ENCODE measurements around the gene PDE1A. TPM values are rescaled to one million over a fixed set of nuclear protein-coding genes. Genes with fewer than 3 reads are reported as not detected.

Gene PDE1A
- total and polyA plus RNA-seq, 10 of the 15 experiments (the other 5 are each of a cell fraction or from before 2014, with no cell fraction given): 1.1 TPM; not detected in 9

- Histone ChIP-seq H3K9me3 (replicated peaks; ENCODE audit: control insufficient read depth, insufficient read depth, low read length) (no peaks in the 10 kb centered on the region), H3K4me1 (ENCODE audit: control insufficient read depth, insufficient read depth, low read length) (no peaks in the 10 kb centered on the region), H3K9ac (ENCODE audit: control insufficient read depth, insufficient read depth, low read length) (no peak overlapping the region), H3K27ac (ENCODE audit: control insufficient read depth, insufficient read depth) (no peak overlapping the region), H3K4me2 (ENCODE audit: control insufficient read depth, insufficient read depth) (no peak overlapping the region), H3K36me3 (ENCODE audit: control insufficient read depth in 2 of 2, insufficient read depth in 2 of 2, low read length in 1 of 2) (no peaks in the 10 kb centered on the region), H3K27me3 (replicated peaks in 1 of 2; ENCODE audit: control insufficient read depth in 2 of 2, insufficient read depth in 2 of 2, low read length in 1 of 2) (no peaks in the 10 kb centered on the region), H3K4me3 (no peak overlapping the region), H2AFZ (ENCODE audit: control insufficient read depth, low read depth, low read length) (no peak overlapping the region), H4K20me1 (ENCODE audit: control insufficient read depth, insufficient read depth) (no peaks in the 10 kb centered on the region), H3K79me2 (ENCODE audit: control insufficient read depth, insufficient read depth, low read length) (no peaks in the 10 kb centered on the region)
- in situ Hi-C loops (cut with MboI): no loop called here
- ChIA-PET CTCF (no interaction called here), RAD21 (ENCODE audit: unreplicated experiment) (no interaction called here), POLR2A (no interaction called here), SMC1A (ENCODE audit: uncharacterized antibody, unreplicated experiment) (interaction anchor here (0.6 to 1.3 kb wide), 3 partner anchors 12 to 178 kb away, joined by 3 read pairs; no protein-coding TSS in a partner anchor)
- DNase-seq (ENCODE audit: low read depth, low spot score): no peak
- intact Hi-C loops (cut with micrococcal nuclease; ENCODE audit: unreplicated experiment): no loop called here
- ATAC-seq: no peak
- BruUV-seq (replicated peaks): no TSS peak
- no peak for FAIRE-seq
- TF ChIP-seq ZNF274 (IDR thresholded peaks at IDR 0.05; ENCODE audit: insufficient read depth, insufficient read length) (no peak), ZNF592 (IDR thresholded peaks at IDR 0.05) (no peak), CREB1 (IDR thresholded peaks at IDR 0.05; ENCODE audit: low read depth) (no peak), CHD4 (IDR thresholded peaks at IDR 0.05) (no peak)
- WGBS (ENCODE audit: insufficient coverage, insufficient replicate concordance, low lambda C conversion rate, missing lambda C conversion rate): 6% methylated on average over 3 of the region's 3 CpGs
Measured at GRCh38 chr2:182358601-182359000, 68.2 kb downstream of the PDE1A start.

GRCh38 chr2:182355815-182356214 lies 71.0 kb downstream of the PDE1A start:
- no peak overlapping the region for H3K4me2 ChIP-seq (ENCODE audit: control insufficient read depth, insufficient read depth)
- no peak for ATAC-seq
- in situ Hi-C loops (cut with MboI) (no loop called here), intact Hi-C loops (cut with micrococcal nuclease; ENCODE audit: unreplicated experiment) (no loop called here)
- ChIA-PET RAD21 (ENCODE audit: unreplicated experiment) (no interaction called here), CTCF (no interaction called here), POLR2A (no interaction called here), SMC1A (ENCODE audit: uncharacterized antibody, unreplicated experiment) (no interaction called here)
- no peak overlapping the region for H3K27ac ChIP-seq (ENCODE audit: control insufficient read depth, insufficient read depth)
- no peak for DNase-seq (ENCODE audit: low read depth, low spot score)
- H3K79me2 ChIP-seq (ENCODE audit: control insufficient read depth, insufficient read depth, low read length): no peaks in the 10 kb centered on the region
- no peak overlapping the region for H3K9ac ChIP-seq (ENCODE audit: control insufficient read depth, insufficient read depth, low read length)
- WGBS (ENCODE audit: insufficient coverage, insufficient replicate concordance, low lambda C conversion rate, missing lambda C conversion rate): 0% methylated on average over 1 of the region's 1 CpG
- no peak overlapping the region for H2AFZ ChIP-seq (ENCODE audit: control insufficient read depth, low read depth, low read length)
- H4K20me1 ChIP-seq (ENCODE audit: control insufficient read depth, insufficient read depth): no peaks in the 10 kb centered on the region
- FAIRE-seq: no peak
- BruUV-seq (replicated peaks): no TSS peak
- H3K4me3 ChIP-seq: no peak overlapping the region
- H3K9me3 ChIP-seq (replicated peaks; ENCODE audit: control insufficient read depth, insufficient read depth, low read length): no peaks in the 10 kb centered on the region
- H3K4me1 ChIP-seq (ENCODE audit: control insufficient read depth, insufficient read depth, low read length): no peaks in the 10 kb centered on the region
- no peaks in the 10 kb centered on the region; a peak in 1 of 4 replicates for H3K27me3 ChIP-seq (replicated peaks in 1 of 2; ENCODE audit: control insufficient read depth in 2 of 2, insufficient read depth in 2 of 2, low read length in 1 of 2)
- H3K36me3 ChIP-seq (ENCODE audit: control insufficient read depth in 2 of 2, insufficient read depth in 2 of 2, low read length in 1 of 2): no peaks in the 10 kb centered on the region
- TF ChIP-seq BCLAF1 (IDR thresholded peaks at IDR 0.05) (no peak), E2F8 (IDR thresholded peaks at IDR 0.05; ENCODE audit: low read depth, partially characterized antibody) (no peak), SMAD1 (IDR thresholded peaks at IDR 0.05; ENCODE audit: low read depth, partially characterized antibody) (no peak), MYC (IDR thresholded peaks at IDR 0.05; ENCODE audit: insufficient read depth, insufficient read length, insufficient replicate concordance, low read length, severe bottlenecking) (no peak)

All from GM12878 (cell line).